HEK293 (cell line): ENCODE measurements around the gene ZNF613.
A peak's percentile ranks its signal among the peaks of the same experiment; 100 is the strongest.

ENCODE experiments used
- CTCF ChIP-seq: fragments of 450-650 bp; formaldehyde crosslinking; IDR thresholded peaks from 2 replicates; pipeline ENCODE4 v1.5.1; 2016; ENCODE audit warnings: missing biosample characterization, missing genetic modification characterization
- INSM2 ChIP-seq: fragments of 450-650 bp; formaldehyde crosslinking; IDR thresholded peaks from 2 replicates; pipeline ENCODE4 v1.5.1; 2016; ENCODE audit warnings: missing biosample characterization, missing genetic modification characterization
- MYNN ChIP-seq: fragments of 450-650 bp; formaldehyde crosslinking; IDR thresholded peaks from 2 replicates; pipeline ENCODE4 v1.5.1; 2016; ENCODE audit warnings: missing biosample characterization, missing genetic modification characterization, borderline replicate concordance
- ZBTB7A ChIP-seq: fragments of 450-650 bp; formaldehyde crosslinking; IDR thresholded peaks from 2 replicates; pipeline ENCODE4 v1.5.1; 2016; ENCODE audit warnings: low read depth, missing biosample characterization, missing genetic modification characterization
- ZNF274 ChIP-seq, 2 experiments: fragments of 200-500 bp in 1 of 2; fragments of 450-650 bp in 1 of 2; sonication (Bioruptor generic) in 1 of 2; formaldehyde crosslinking in 1 of 2; IDR thresholded peaks; 2 replicates each; pipeline versions ENCODE4 v1.5.1 to v1.6.1; 2014 to 2016; ENCODE audit warnings: borderline replicate concordance in 1 of 2, inconsistent platforms in 1 of 2, low read length in 1 of 2, missing biosample characterization in 1 of 2, missing genetic modification characterization in 1 of 2
- ZNF416 ChIP-seq: fragments of 450-650 bp; formaldehyde crosslinking; IDR thresholded peaks from 2 replicates; pipeline ENCODE4 v1.5.1; 2016; ENCODE audit warnings: missing biosample characterization, missing genetic modification characterization

- TF ChIP-seq CTCF (tag by site-specific recombination) (no peak), ZBTB7A (tag by site-specific recombination) (no peak), ZNF416 (tag by site-specific recombination) (no peak), ZNF274 (IDR thresholded peaks at IDR 0.05; ENCODE audit: low read length) (peak; percentile 87), ZNF274 (tag by site-specific recombination; IDR thresholded peaks at IDR 0.05; ENCODE audit: borderline replicate concordance) (peak; percentile 96), MYNN (tag by site-specific recombination) (no peak), INSM2 (tag by site-specific recombination) (no peak)
Measured at GRCh38 chr19:51994048-51994644, 66.9 kb downstream of the ZNF613 start.
